SK-N-SH treated with all-trans-retinoic acid at 6 μM for 48 hours (cell line): ENCODE measurements around the gene TMED8.

Experiments
- ARNTL ChIP-seq: fragments of 450-650 bp; formaldehyde crosslinking; IDR thresholded peaks from 2 replicates; pipeline ENCODE4 v1.5.0; 2020; ENCODE audit warnings: low read depth, mild to moderate bottlenecking, moderate library complexity, borderline replicate concordance
- CSDC2 ChIP-seq: fragments of 250-450 bp; sonication (Bioruptor Pico); IDR thresholded peaks from 2 replicates; pipeline ENCODE4 v1.5.0; 2020; ENCODE audit warnings: mild to moderate bottlenecking, moderate library complexity
- GLIS3 ChIP-seq: fragments of 250-450 bp; sonication (Bioruptor Pico); IDR thresholded peaks from 2 replicates; pipeline ENCODE4 v1.5.0; 2020; ENCODE audit warnings: mild to moderate bottlenecking, moderate library complexity
- POU6F1 ChIP-seq: fragments of 250-450 bp; sonication (Bioruptor Pico); IDR thresholded peaks from 2 replicates; pipeline ENCODE4 v1.8.0; 2021; ENCODE audit warnings: low read depth, mild to moderate bottlenecking, moderate library complexity, borderline replicate concordance
- RARB ChIP-seq: fragments of 250-450 bp; sonication (Bioruptor Pico); IDR thresholded peaks from 2 replicates; pipeline ENCODE4 v1.8.0; 2021; ENCODE audit warnings: mild to moderate bottlenecking, moderate library complexity
- ZC3H10 ChIP-seq: fragments of 250-450 bp; sonication (Bioruptor Pico); IDR thresholded peaks from 2 replicates; pipeline ENCODE4 v1.5.1; 2021; ENCODE audit warnings: mild to moderate bottlenecking, moderate library complexity
- ZNF565 ChIP-seq: fragments of 450-650 bp; formaldehyde crosslinking; conservative IDR thresholded peaks from 2 replicates; pipeline ENCODE4 v1.5.0; 2020; ENCODE audit warnings: low read depth, mild to moderate bottlenecking, moderate library complexity
- ZNF70 ChIP-seq: fragments of 450-650 bp; formaldehyde crosslinking; IDR thresholded peaks from 2 replicates; pipeline ENCODE4 v1.5.0; 2020; ENCODE audit warnings: mild to moderate bottlenecking, moderate library complexity
- TF ChIP-seq, protein P1 (sequence below): fragments of 250-450 bp; sonication (Bioruptor Pico); IDR thresholded peaks from 2 replicates; pipeline ENCODE4 v1.8.0; 2020; ENCODE audit warnings: mild to moderate bottlenecking, moderate library complexity, borderline replicate concordance
- TF ChIP-seq, protein P2 (sequence below): fragments of 250-450 bp; sonication (Bioruptor Pico); IDR thresholded peaks from 2 replicates; pipeline ENCODE4 v1.5.0; 2020; ENCODE audit warnings: mild to moderate bottlenecking, moderate library complexity

DNA sequence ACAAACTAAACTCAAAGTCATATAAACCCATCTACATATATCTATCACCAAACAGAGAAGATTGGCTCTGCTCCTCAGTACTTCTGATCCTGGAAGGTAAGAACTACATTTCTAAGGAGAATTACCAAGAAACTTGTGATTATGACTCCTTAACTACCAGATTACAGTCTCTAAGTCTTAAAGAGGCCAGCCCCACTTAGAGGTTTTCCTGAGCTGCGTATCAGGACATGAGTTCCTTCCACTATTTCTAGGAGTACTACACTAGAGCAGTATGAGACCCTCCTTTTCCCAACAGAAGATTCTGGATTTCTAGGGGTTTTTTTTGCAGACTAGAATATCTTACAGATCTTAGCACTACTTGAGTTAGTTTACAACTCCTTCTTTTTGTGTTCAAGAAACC lies 46.5 kb upstream of the TMED8 start, which contains the start of gene NOXRED1:
- TF ChIP-seq, protein P1, sequence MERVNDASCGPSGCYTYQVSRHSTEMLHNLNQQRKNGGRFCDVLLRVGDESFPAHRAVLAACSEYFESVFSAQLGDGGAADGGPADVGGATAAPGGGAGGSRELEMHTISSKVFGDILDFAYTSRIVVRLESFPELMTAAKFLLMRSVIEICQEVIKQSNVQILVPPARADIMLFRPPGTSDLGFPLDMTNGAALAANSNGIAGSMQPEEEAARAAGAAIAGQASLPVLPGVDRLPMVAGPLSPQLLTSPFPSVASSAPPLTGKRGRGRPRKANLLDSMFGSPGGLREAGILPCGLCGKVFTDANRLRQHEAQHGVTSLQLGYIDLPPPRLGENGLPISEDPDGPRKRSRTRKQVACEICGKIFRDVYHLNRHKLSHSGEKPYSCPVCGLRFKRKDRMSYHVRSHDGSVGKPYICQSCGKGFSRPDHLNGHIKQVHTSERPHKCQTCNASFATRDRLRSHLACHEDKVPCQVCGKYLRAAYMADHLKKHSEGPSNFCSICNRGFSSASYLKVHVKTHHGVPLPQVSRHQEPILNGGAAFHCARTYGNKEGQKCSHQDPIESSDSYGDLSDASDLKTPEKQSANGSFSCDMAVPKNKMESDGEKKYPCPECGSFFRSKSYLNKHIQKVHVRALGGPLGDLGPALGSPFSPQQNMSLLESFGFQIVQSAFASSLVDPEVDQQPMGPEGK (CRISPR knock-in tag), result no peak
- TF ChIP-seq ZNF565 (CRISPR knock-in tag) (no peak), POU6F1 (CRISPR knock-in tag) (no peak), RARB (CRISPR knock-in tag) (no peak), ARNTL (CRISPR knock-in tag) (no peak), ZNF70 (CRISPR knock-in tag) (no peak), CSDC2 (CRISPR knock-in tag) (no peak), GLIS3 (CRISPR knock-in tag) (no peak), ZC3H10 (CRISPR knock-in tag) (no peak)
- TF ChIP-seq, protein P2, sequence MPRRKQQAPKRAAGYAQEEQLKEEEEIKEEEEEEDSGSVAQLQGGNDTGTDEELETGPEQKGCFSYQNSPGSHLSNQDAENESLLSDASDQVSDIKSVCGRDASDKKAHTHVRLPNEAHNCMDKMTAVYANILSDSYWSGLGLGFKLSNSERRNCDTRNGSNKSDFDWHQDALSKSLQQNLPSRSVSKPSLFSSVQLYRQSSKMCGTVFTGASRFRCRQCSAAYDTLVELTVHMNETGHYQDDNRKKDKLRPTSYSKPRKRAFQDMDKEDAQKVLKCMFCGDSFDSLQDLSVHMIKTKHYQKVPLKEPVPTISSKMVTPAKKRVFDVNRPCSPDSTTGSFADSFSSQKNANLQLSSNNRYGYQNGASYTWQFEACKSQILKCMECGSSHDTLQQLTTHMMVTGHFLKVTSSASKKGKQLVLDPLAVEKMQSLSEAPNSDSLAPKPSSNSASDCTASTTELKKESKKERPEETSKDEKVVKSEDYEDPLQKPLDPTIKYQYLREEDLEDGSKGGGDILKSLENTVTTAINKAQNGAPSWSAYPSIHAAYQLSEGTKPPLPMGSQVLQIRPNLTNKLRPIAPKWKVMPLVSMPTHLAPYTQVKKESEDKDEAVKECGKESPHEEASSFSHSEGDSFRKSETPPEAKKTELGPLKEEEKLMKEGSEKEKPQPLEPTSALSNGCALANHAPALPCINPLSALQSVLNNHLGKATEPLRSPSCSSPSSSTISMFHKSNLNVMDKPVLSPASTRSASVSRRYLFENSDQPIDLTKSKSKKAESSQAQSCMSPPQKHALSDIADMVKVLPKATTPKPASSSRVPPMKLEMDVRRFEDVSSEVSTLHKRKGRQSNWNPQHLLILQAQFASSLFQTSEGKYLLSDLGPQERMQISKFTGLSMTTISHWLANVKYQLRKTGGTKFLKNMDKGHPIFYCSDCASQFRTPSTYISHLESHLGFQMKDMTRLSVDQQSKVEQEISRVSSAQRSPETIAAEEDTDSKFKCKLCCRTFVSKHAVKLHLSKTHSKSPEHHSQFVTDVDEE (CRISPR knock-in tag), result no peak
